ENCODE measurements around the gene CREB3L1.

CREB3L1 gene

GRCh38 chr11:46369458-46370152 is 92.1 kb downstream of the CREB3L1 start:
- DNase-seq, result peak; percentile 64

- no peak for DNase-seq
These were observed 92.8 kb downstream of the CREB3L1 start for GRCh38 chr11:46370253-46370652.

Data from activated CD4-positive, alpha-beta T cell treated with anti-CD3 and anti-CD28 coated beads, Interleukin-10, Interleukin-2, amounts not matched to agents 100 ng/mL and 50 ng/mL, durations not matched to agents 16 hours and 8 hours (primary cell).